ENCODE results near the gene AGAP1.

AGAP1 gene

GRCh38 chr2:236001166-236001828 is 507.5 kb downstream of the AGAP1 start:
- ATAC-seq, result no peak
- DNase-seq, result no peak

- no peak for DNase-seq
- no peak for ATAC-seq
These were observed 508.0 kb downstream of the AGAP1 start for GRCh38 chr2:236001854-236002253.

- DNase-seq (no peak), ATAC-seq (no peak)
These were observed 514.2 kb downstream of the AGAP1 start for GRCh38 chr2:236008006-236008405.

- ATAC-seq (no peak), DNase-seq (no peak)
These were observed 515.0 kb downstream of the AGAP1 start for GRCh38 chr2:236008857-236009256.

GRCh38 chr2:236010920-236011685 is 517.3 kb downstream of the AGAP1 start:
- no peak for DNase-seq
- no peak for ATAC-seq

GRCh38 chr2:236012155-236012554 is 518.3 kb downstream of the AGAP1 start:
- ATAC-seq (no peak), DNase-seq (no peak)

GRCh38 chr2:236014408-236015131 is 520.7 kb downstream of the AGAP1 start:
- no peak for ATAC-seq
- DNase-seq, result no peak

GRCh38 chr2:236015171-236015570 is 521.3 kb downstream of the AGAP1 start:
- ATAC-seq, result no peak

GRCh38 chr2:236016496-236016895 is 522.7 kb downstream of the AGAP1 start:
- ATAC-seq (no peak), DNase-seq (no peak)

More at GRCh38 chr2:236015171-236015570, 521.3 kb downstream of the AGAP1 start:
- no peak for DNase-seq

GRCh38 chr2:236017446-236017845 is 523.6 kb downstream of the AGAP1 start:
- DNase-seq (no peak), ATAC-seq (no peak)

GRCh38 chr2:236019434-236019833 is 525.6 kb downstream of the AGAP1 start:
- DNase-seq, result no peak
- no peak for ATAC-seq

- ATAC-seq (no peak), DNase-seq (no peak)
These were observed 527.7 kb downstream of the AGAP1 start for GRCh38 chr2:236021499-236022057.

GRCh38 chr2:236022128-236022527 is 528.3 kb downstream of the AGAP1 start:
- ATAC-seq (no peak), DNase-seq (no peak)

GRCh38 chr2:236025892-236026291 is 532.0 kb downstream of the AGAP1 start:
- ATAC-seq (no peak), DNase-seq (no peak)

GRCh38 chr2:236026841-236027240 is 533.0 kb downstream of the AGAP1 start:
- ATAC-seq (no peak), DNase-seq (no peak)

- no peak for ATAC-seq
- no peak for DNase-seq
These were observed 534.2 kb downstream of the AGAP1 start for GRCh38 chr2:236028066-236028465.

- DNase-seq, result no peak
- no peak for ATAC-seq
These were observed 539.6 kb downstream of the AGAP1 start for GRCh38 chr2:236033462-236033861.

- ATAC-seq, result no peak
- no peak for DNase-seq
These were observed 541.1 kb downstream of the AGAP1 start for GRCh38 chr2:236034974-236035373.

- ATAC-seq (no peak), DNase-seq (no peak)
These were observed 542.2 kb downstream of the AGAP1 start for GRCh38 chr2:236036045-236036444.

GRCh38 chr2:236038096-236038495 is 544.3 kb downstream of the AGAP1 start:
- ATAC-seq (no peak), DNase-seq (no peak)

GRCh38 chr2:236040600-236041328 is 546.9 kb downstream of the AGAP1 start:
- ATAC-seq (no peak), DNase-seq (no peak)

- DNase-seq (no peak), ATAC-seq (no peak)
These were observed 547.8 kb downstream of the AGAP1 start for GRCh38 chr2:236041616-236042015.
